Measurements from ENCODE around the gene AMOTL1.
"Not testable (repeated sequence)": the region's sequence is repeated elsewhere in the genome, so short reads cannot be mapped to it uniquely, and the experiment has no call there.

The AMOTL1 gene

GRCh38 chr11:94793002-94793401 lies 24.8 kb downstream of the AMOTL1 start:
- no peak for DNase-seq (ENCODE audit: low read depth)

GRCh38 chr11:94793822-94794221 lies 25.7 kb downstream of the AMOTL1 start:
- DNase-seq (ENCODE audit: low read depth) = no peak

GRCh38 chr11:94794287-94795168 lies 26.4 kb downstream of the AMOTL1 start:
- DNase-seq (ENCODE audit: low read depth) = no peak

- no peak for DNase-seq (ENCODE audit: low read depth)
Observed at GRCh38 chr11:94795476-94796189, 27.5 kb downstream of the AMOTL1 start.

GRCh38 chr11:94796190-94796580 lies 28.0 kb downstream of the AMOTL1 start:
- DNase-seq (ENCODE audit: low read depth) = no peak

- no peak for DNase-seq (ENCODE audit: low read depth)
Observed at GRCh38 chr11:94796863-94797262, 28.7 kb downstream of the AMOTL1 start.

GRCh38 chr11:94799726-94800125 lies 31.6 kb downstream of the AMOTL1 start:
- DNase-seq (ENCODE audit: low read depth) = no peak

GRCh38 chr11:94800414-94800813 lies 32.3 kb downstream of the AMOTL1 start:
- no peak for DNase-seq (ENCODE audit: low read depth)

- no peak for DNase-seq (ENCODE audit: low read depth)
Observed at GRCh38 chr11:94801866-94802460, 33.8 kb downstream of the AMOTL1 start.

- no peak for DNase-seq (ENCODE audit: low read depth)
Observed at GRCh38 chr11:94802501-94802900, 34.3 kb downstream of the AMOTL1 start.

- no peak for DNase-seq (ENCODE audit: low read depth)
Observed at GRCh38 chr11:94803491-94803890, 35.3 kb downstream of the AMOTL1 start.

- no peak for DNase-seq (ENCODE audit: low read depth)
Observed at GRCh38 chr11:94804874-94805273, 36.7 kb downstream of the AMOTL1 start.

- no peak for DNase-seq (ENCODE audit: low read depth)
Observed at GRCh38 chr11:94806014-94806413, 37.9 kb downstream of the AMOTL1 start.

- DNase-seq (ENCODE audit: low read depth) = no peak
Observed at GRCh38 chr11:94806419-94806818, 38.3 kb downstream of the AMOTL1 start.

- DNase-seq (ENCODE audit: low read depth) = no peak
Observed at GRCh38 chr11:94809251-94809650, 41.1 kb downstream of the AMOTL1 start.

- not testable (repeated sequence) for DNase-seq (ENCODE audit: low read depth)
Observed at GRCh38 chr11:94812724-94813720, 44.9 kb downstream of the AMOTL1 start.

GRCh38 chr11:94814272-94814976 lies 46.3 kb downstream of the AMOTL1 start:
- DNase-seq (ENCODE audit: low read depth) = no peak

- DNase-seq (ENCODE audit: low read depth) = no peak
Observed at GRCh38 chr11:94815705-94816344, 47.7 kb downstream of the AMOTL1 start.

- no peak for DNase-seq (ENCODE audit: low read depth)
Observed at GRCh38 chr11:94820480-94820879, 52.3 kb downstream of the AMOTL1 start.

GRCh38 chr11:94821439-94821838 lies 53.3 kb downstream of the AMOTL1 start:
- DNase-seq (ENCODE audit: low read depth) = no peak

- DNase-seq (ENCODE audit: low read depth) = no peak
Observed at GRCh38 chr11:94822080-94822479, 53.9 kb downstream of the AMOTL1 start.
